ENCODE results near the gene VWC2L. TPM values are rescaled to one million over a fixed set of nuclear protein-coding genes. Genes with fewer than 3 reads are reported as not detected.

VWC2L gene
- total RNA-seq, 1 experiment from 2014 or later = not detected

DNA sequence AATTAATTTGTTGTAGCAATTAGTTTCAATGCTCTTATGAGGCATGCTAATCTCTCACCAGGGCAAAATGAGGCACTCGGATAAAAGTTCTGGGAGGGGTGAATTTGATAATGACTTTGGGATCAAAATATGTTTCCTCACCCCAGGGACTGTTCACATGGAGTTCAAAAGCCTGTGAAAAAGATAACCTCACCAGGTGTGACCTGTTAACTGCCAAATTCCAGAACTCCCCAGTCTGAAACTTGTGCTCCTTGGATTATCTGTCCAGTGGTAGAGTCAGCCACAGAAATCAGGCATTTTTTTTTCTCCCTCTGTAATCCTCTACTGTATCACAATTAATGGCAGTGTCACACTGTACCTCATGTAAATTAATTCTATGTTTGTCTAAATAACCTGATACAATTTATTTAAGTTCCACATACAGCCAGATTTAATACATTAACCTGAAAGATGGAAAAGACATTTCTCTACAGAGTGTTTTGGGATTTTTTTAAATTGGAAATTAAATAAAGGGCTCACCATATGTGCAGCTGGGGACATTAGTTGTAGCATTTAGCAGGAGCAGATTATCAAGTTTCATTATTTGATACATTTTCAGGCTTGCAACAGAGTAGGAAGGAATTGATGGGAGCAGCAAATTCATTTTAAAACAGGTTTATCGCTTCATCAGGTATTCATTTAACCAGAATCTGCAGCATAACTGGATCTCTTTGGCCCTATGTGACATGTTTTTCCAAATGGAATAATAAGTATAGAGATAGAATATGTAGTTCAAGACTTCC is 191.2 kb downstream of the VWC2L start:
- H3K27ac Mint-ChIP-seq = no peak overlapping the region
- H3K9me3 Mint-ChIP-seq = no peaks in the 10 kb centered on the region
- H3K4me3 Mint-ChIP-seq = no peak overlapping the region
- no peaks in the 10 kb centered on the region for H3K4me1 Mint-ChIP-seq
- H3K27me3 Mint-ChIP-seq (ENCODE audit: low read depth) = peaks cover 49% of the 10 kb centered on the region
- no peak for ATAC-seq
- ChIA-PET CTCF (no interaction called here), POLR2A (no interaction called here)
- no peaks in the 10 kb centered on the region for H3K36me3 Mint-ChIP-seq
- TF ChIP-seq NR3C1 (CRISPR knock-in tag; conservative IDR thresholded peaks at IDR 0.05; ENCODE audit: low read depth) = no peak
- TF ChIP-seq ZNF232 (CRISPR knock-in tag; IDR thresholded peaks at IDR 0.05) = no peak
- no peak for TF ChIP-seq JUN (CRISPR knock-in tag; IDR thresholded peaks at IDR 0.05)
- TF ChIP-seq, protein P1, sequence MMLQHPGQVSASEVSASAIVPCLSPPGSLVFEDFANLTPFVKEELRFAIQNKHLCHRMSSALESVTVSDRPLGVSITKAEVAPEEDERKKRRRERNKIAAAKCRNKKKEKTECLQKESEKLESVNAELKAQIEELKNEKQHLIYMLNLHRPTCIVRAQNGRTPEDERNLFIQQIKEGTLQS (CRISPR knock-in tag; conservative IDR thresholded peaks at IDR 0.05) = no peak
- no peak for TF ChIP-seq RORB (CRISPR knock-in tag; IDR thresholded peaks at IDR 0.05)
- TF ChIP-seq, protein P2, sequence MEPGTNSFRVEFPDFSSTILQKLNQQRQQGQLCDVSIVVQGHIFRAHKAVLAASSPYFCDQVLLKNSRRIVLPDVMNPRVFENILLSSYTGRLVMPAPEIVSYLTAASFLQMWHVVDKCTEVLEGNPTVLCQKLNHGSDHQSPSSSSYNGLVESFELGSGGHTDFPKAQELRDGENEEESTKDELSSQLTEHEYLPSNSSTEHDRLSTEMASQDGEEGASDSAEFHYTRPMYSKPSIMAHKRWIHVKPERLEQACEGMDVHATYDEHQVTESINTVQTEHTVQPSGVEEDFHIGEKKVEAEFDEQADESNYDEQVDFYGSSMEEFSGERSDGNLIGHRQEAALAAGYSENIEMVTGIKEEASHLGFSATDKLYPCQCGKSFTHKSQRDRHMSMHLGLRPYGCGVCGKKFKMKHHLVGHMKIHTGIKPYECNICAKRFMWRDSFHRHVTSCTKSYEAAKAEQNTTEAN (CRISPR knock-in tag; IDR thresholded peaks at IDR 0.05) = no peak
- no peak for TF ChIP-seq ZNF671 (CRISPR knock-in tag; IDR thresholded peaks at IDR 0.05)
- TF ChIP-seq, protein P3, sequence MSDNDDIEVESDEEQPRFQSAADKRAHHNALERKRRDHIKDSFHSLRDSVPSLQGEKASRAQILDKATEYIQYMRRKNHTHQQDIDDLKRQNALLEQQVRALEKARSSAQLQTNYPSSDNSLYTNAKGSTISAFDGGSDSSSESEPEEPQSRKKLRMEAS (CRISPR knock-in tag; IDR thresholded peaks at IDR 0.05) = no peak
- no peak for TF ChIP-seq ETV6 (CRISPR knock-in tag; IDR thresholded peaks at IDR 0.05)
- TF ChIP-seq, protein P4, sequence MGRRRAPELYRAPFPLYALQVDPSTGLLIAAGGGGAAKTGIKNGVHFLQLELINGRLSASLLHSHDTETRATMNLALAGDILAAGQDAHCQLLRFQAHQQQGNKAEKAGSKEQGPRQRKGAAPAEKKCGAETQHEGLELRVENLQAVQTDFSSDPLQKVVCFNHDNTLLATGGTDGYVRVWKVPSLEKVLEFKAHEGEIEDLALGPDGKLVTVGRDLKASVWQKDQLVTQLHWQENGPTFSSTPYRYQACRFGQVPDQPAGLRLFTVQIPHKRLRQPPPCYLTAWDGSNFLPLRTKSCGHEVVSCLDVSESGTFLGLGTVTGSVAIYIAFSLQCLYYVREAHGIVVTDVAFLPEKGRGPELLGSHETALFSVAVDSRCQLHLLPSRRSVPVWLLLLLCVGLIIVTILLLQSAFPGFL (CRISPR knock-in tag; IDR thresholded peaks at IDR 0.05; ENCODE audit: borderline replicate concordance) = no peak
- TF ChIP-seq, protein P5, sequence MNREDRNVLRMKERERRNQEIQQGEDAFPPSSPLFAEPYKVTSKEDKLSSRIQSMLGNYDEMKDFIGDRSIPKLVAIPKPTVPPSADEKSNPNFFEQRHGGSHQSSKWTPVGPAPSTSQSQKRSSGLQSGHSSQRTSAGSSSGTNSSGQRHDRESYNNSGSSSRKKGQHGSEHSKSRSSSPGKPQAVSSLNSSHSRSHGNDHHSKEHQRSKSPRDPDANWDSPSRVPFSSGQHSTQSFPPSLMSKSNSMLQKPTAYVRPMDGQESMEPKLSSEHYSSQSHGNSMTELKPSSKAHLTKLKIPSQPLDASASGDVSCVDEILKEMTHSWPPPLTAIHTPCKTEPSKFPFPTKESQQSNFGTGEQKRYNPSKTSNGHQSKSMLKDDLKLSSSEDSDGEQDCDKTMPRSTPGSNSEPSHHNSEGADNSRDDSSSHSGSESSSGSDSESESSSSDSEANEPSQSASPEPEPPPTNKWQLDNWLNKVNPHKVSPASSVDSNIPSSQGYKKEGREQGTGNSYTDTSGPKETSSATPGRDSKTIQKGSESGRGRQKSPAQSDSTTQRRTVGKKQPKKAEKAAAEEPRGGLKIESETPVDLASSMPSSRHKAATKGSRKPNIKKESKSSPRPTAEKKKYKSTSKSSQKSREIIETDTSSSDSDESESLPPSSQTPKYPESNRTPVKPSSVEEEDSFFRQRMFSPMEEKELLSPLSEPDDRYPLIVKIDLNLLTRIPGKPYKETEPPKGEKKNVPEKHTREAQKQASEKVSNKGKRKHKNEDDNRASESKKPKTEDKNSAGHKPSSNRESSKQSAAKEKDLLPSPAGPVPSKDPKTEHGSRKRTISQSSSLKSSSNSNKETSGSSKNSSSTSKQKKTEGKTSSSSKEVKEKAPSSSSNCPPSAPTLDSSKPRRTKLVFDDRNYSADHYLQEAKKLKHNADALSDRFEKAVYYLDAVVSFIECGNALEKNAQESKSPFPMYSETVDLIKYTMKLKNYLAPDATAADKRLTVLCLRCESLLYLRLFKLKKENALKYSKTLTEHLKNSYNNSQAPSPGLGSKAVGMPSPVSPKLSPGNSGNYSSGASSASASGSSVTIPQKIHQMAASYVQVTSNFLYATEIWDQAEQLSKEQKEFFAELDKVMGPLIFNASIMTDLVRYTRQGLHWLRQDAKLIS (CRISPR knock-in tag; IDR thresholded peaks at IDR 0.05; ENCODE audit: borderline replicate concordance) = no peak
- TF ChIP-seq NFATC4 (CRISPR knock-in tag; IDR thresholded peaks at IDR 0.05) = no peak
- no peak for DNase-seq (ENCODE audit: low spot score)

DNA sequence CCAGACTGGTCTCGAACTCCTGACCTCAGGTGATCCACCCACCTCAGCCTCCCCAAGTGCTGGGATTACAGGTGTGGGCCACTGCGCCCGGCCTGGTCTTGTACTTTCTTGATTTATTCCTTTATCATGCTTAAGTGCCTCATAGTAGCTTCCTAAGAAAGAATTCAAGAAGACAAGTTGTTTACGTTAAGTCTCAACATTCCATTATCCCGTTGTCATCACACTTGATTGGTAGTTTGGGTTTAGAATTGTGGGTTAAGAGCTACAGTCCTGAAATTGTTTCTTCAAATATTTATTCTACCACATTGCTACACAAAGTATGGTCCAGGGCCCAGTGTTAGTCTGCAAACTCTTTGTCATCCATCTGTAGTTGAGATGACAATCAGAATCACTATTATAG is 194.0 kb downstream of the VWC2L start:
- Mint-ChIP-seq H3K9me3 (no peaks in the 10 kb centered on the region), H3K4me1 (no peaks in the 10 kb centered on the region), H3K27me3 (ENCODE audit: low read depth) (peaks cover 27% of the 10 kb centered on the region), H3K4me3 (no peak overlapping the region), H3K27ac (no peak overlapping the region), H3K36me3 (no peaks in the 10 kb centered on the region)
- DNase-seq (ENCODE audit: low spot score) (no peak), ATAC-seq (peak; percentile 46)
- ChIA-PET CTCF (interaction anchor here (1.3 kb wide), 1 partner anchor 17 kb away, joined by 5 read pairs; no protein-coding TSS in a partner anchor), POLR2A (no interaction called here)
- no peak for TF ChIP-seq TEAD4 (CRISPR knock-in tag; IDR thresholded peaks at IDR 0.05)
- no peak for TF ChIP-seq OVOL2 (CRISPR knock-in tag; IDR thresholded peaks at IDR 0.05; ENCODE audit: borderline replicate concordance)
- TF ChIP-seq, protein P6, sequence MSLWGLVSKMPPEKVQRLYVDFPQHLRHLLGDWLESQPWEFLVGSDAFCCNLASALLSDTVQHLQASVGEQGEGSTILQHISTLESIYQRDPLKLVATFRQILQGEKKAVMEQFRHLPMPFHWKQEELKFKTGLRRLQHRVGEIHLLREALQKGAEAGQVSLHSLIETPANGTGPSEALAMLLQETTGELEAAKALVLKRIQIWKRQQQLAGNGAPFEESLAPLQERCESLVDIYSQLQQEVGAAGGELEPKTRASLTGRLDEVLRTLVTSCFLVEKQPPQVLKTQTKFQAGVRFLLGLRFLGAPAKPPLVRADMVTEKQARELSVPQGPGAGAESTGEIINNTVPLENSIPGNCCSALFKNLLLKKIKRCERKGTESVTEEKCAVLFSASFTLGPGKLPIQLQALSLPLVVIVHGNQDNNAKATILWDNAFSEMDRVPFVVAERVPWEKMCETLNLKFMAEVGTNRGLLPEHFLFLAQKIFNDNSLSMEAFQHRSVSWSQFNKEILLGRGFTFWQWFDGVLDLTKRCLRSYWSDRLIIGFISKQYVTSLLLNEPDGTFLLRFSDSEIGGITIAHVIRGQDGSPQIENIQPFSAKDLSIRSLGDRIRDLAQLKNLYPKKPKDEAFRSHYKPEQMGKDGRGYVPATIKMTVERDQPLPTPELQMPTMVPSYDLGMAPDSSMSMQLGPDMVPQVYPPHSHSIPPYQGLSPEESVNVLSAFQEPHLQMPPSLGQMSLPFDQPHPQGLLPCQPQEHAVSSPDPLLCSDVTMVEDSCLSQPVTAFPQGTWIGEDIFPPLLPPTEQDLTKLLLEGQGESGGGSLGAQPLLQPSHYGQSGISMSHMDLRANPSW (CRISPR knock-in tag; conservative IDR thresholded peaks at IDR 0.05; ENCODE audit: low read depth) = no peak
- TF ChIP-seq RELA (CRISPR knock-in tag; IDR thresholded peaks at IDR 0.05; ENCODE audit: borderline replicate concordance) = no peak
- no peak for TF ChIP-seq ELF4 (CRISPR knock-in tag; IDR thresholded peaks at IDR 0.05; ENCODE audit: low read depth)
- TF ChIP-seq MXD4 (CRISPR knock-in tag; IDR thresholded peaks at IDR 0.05; ENCODE audit: borderline replicate concordance) = no peak
- no peak for TF ChIP-seq ZNF671 (CRISPR knock-in tag; IDR thresholded peaks at IDR 0.05)
- TF ChIP-seq ESRRA (CRISPR knock-in tag; IDR thresholded peaks at IDR 0.05; ENCODE audit: borderline replicate concordance) = no peak
- TF ChIP-seq SMAD4 (CRISPR knock-in tag; IDR thresholded peaks at IDR 0.05) = no peak
- TF ChIP-seq NFYB (CRISPR knock-in tag; conservative IDR thresholded peaks at IDR 0.05; ENCODE audit: low read depth) = no peak
- TF ChIP-seq, protein P7, sequence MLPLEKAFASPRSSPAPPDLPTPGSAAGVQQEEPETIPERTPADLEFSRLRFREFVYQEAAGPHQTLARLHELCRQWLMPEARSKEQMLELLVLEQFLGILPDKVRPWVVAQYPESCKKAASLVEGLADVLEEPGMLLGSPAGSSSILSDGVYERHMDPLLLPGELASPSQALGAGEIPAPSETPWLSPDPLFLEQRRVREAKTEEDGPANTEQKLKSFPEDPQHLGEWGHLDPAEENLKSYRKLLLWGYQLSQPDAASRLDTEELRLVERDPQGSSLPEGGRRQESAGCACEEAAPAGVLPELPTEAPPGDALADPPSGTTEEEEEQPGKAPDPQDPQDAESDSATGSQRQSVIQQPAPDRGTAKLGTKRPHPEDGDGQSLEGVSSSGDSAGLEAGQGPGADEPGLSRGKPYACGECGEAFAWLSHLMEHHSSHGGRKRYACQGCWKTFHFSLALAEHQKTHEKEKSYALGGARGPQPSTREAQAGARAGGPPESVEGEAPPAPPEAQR (CRISPR knock-in tag; IDR thresholded peaks at IDR 0.05) = no peak
